Suprapubic skin (tissue), 4 donors: ENCODE data around the gene COA4. TPM values are rescaled to one million over a fixed set of nuclear protein-coding genes. Genes with fewer than 3 reads are reported as not detected.
"Not testable (repeated sequence)": the region's sequence is repeated elsewhere in the genome, so short reads cannot be mapped to it uniquely, and the experiment has no call there.

Experiments used
- DNase-seq, 2 donors: peaks; one replicate each; pipeline ENCODE4 v3.0.0-alpha.2; 2019; ENCODE audit warnings: low spot score in 2 of 2
- H3K27ac ChIP-seq: fragments of 200-600 bp; sonication (generic); one replicate; pipeline ENCODE4 v1.5.1; 2019
- H3K27me3 ChIP-seq: fragments of 200-600 bp; sonication (generic); one replicate; pipeline ENCODE4 v1.5.1; 2019
- H3K36me3 ChIP-seq: fragments of 200-600 bp; sonication (generic); one replicate; pipeline ENCODE4 v1.5.1; 2019
- H3K4me1 ChIP-seq: fragments of 200-600 bp; sonication (generic); one replicate; pipeline ENCODE4 v1.5.1; 2019
- H3K4me3 ChIP-seq: fragments of 200-600 bp; sonication (generic); one replicate; pipeline ENCODE4 v1.5.1; 2019; ENCODE audit warnings: mild to moderate bottlenecking
- H3K9me3 ChIP-seq: fragments of 200-600 bp; sonication (generic); one replicate; pipeline ENCODE4 v1.5.1; 2019
- EP300 ChIP-seq: sonication (generic); formaldehyde crosslinking; IDR thresholded peaks from one replicate; pipeline ENCODE4 v1.6.1; 2017; ENCODE audit warnings: antibody characterized with exemption
- POLR2A ChIP-seq, 2 donors: fragments of 450-650 bp; IDR thresholded peaks; one replicate each; pipeline ENCODE4 v1.6.1; 2017; ENCODE audit warnings: antibody characterized with exemption in 2 of 2, mild to moderate bottlenecking in 2 of 2, moderate library complexity in 2 of 2
- POLR2AphosphoS5 ChIP-seq, 3 donors: sonication (generic); formaldehyde crosslinking; IDR thresholded peaks; one replicate each; pipeline ENCODE4 v1.6.1; 2017; ENCODE audit warnings: antibody characterized with exemption in 3 of 3
- WGBS: methylation state at CpG from one replicate; pipeline ENCODE4 v1.1.5; 2018; 5-methylcytosine and 5-hydroxymethylcytosine counted together
- total RNA-seq, 4 donors: library from RNA; depleted of rRNA; stranded (reverse); fragments of >200 nt; gene quantifications; one replicate each; pipeline ENCODE4 v1.1.0, GENCODE V29; 2016
- TF ChIP-seq, protein P1 (sequence below), 2 donors: fragments of 200-600 bp in 1 of 2; fragments of 450-650 bp in 1 of 2; sonication (generic) in 1 of 2; IDR thresholded peaks; one replicate each; pipeline ENCODE4 v1.5.1; 2016 to 2019; ENCODE audit warnings: antibody characterized with exemption in 2 of 2, mild to moderate bottlenecking in 1 of 2, moderate library complexity in 1 of 2

Gene COA4
- total RNA-seq, 4 donors from 2014 or later: 49.4 to 63.9 (median 57.2) TPM

DNA sequence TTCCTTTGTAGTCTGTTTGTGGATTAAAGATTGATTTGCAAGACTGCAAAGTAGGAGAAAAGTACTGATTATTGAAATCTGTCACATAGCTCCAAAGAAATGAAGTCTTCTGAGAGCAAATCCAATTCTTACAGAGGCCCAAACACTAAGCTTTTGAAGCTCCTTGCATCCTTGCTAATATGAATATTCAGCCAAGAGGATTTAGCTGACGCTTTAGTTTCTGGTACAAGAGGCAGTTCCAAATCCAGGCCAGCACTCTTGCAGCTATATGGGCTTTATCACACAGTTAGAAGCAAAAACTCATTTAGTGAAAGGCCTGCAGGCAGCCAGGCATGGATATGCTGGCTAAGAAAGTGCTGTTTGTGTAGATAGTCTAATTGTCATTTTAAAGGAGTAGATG, 12.9 kb upstream of the COA4 start:
- TF ChIP-seq, protein P1, sequence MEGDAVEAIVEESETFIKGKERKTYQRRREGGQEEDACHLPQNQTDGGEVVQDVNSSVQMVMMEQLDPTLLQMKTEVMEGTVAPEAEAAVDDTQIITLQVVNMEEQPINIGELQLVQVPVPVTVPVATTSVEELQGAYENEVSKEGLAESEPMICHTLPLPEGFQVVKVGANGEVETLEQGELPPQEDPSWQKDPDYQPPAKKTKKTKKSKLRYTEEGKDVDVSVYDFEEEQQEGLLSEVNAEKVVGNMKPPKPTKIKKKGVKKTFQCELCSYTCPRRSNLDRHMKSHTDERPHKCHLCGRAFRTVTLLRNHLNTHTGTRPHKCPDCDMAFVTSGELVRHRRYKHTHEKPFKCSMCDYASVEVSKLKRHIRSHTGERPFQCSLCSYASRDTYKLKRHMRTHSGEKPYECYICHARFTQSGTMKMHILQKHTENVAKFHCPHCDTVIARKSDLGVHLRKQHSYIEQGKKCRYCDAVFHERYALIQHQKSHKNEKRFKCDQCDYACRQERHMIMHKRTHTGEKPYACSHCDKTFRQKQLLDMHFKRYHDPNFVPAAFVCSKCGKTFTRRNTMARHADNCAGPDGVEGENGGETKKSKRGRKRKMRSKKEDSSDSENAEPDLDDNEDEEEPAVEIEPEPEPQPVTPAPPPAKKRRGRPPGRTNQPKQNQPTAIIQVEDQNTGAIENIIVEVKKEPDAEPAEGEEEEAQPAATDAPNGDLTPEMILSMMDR (IDR thresholded peaks at IDR 0.05): no peak
- TF ChIP-seq POLR2A (IDR thresholded peaks at IDR 0.05): no peak
- 94% methylated on average over 1 of the region's 1 CpG for WGBS
- no peaks in the 10 kb centered on the region for H3K9me3 ChIP-seq
- no peaks in the 10 kb centered on the region for H3K4me1 ChIP-seq
- H3K27ac ChIP-seq: no peak overlapping the region
- no peak overlapping the region for H3K4me3 ChIP-seq
- no peak for DNase-seq
- peaks cover 41% of the 10 kb centered on the region for H3K36me3 ChIP-seq
- no peaks in the 10 kb centered on the region for H3K27me3 ChIP-seq

GRCh38 chr11:73889019-73889418, 12.4 kb upstream of the COA4 start:
- 37% methylated on average over 1 of the region's 1 CpG for WGBS
- TF ChIP-seq EP300 (no peak), POLR2AphosphoS5 (IDR thresholded peaks at IDR 0.05) (no peak), POLR2A (IDR thresholded peaks at IDR 0.05) (no peak)
- TF ChIP-seq, protein P1 (IDR thresholded peaks at IDR 0.05): no peak
- no peak for DNase-seq
- no peaks in the 10 kb centered on the region for H3K27me3 ChIP-seq
- no peak overlapping the region for H3K27ac ChIP-seq
- peaks cover 36% of the 10 kb centered on the region for H3K36me3 ChIP-seq
- no peaks in the 10 kb centered on the region for H3K9me3 ChIP-seq
- no peak overlapping the region for H3K4me3 ChIP-seq
- no peaks in the 10 kb centered on the region for H3K4me1 ChIP-seq

DNA sequence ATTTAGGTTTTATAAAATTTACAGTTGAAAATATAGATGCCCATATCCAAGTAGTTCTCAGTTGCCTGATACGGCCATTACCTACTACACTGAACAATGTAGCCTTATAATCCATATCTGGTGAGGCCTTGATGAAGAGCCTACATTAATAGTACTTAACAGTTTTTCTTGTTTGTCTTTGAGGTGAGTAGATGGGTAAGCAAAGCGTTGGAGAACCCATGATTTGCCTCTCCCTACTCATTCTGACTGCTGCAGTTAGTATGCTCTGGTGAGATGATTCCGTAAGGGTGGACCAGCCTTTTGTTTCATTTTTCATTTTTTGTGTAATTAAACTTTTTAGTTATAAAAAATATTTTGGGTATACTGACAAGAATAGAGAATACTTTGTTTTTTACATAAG, 11.6 kb upstream of the COA4 start:
- no peak for DNase-seq
- Histone ChIP-seq H3K4me1 (no peaks in the 10 kb centered on the region), H3K9me3 (no peaks in the 10 kb centered on the region), H3K36me3 (peaks cover 32% of the 10 kb centered on the region), H3K27ac (no peak overlapping the region), H3K4me3 (no peak overlapping the region), H3K27me3 (no peaks in the 10 kb centered on the region)
- TF ChIP-seq POLR2A (IDR thresholded peaks at IDR 0.05) (no peak), POLR2AphosphoS5 (IDR thresholded peaks at IDR 0.05) (no peak), EP300 (no peak)
- TF ChIP-seq, protein P1 (IDR thresholded peaks at IDR 0.05): no peak
- WGBS: 97% methylated on average over 3 of the region's 3 CpGs

DNA sequence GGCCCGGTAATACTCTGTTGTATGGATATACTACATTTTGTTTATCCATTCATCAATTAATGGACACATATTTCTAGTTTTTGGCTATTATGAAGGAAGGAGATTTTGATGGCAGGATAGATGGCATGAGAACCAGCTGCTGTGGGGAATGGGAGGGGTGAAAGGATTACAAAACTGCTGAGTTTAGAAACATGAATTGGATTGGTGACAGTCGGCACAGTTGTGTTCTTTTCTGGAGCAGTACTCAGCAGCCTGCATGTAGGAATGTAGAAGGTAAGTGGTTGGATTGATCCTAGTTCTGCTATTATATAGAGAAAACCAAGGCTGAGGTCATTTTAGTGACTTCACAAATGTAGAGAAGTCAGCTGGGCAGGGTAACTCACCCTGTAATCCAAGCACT, 7.2 kb upstream of the COA4 start:
- no peaks in the 10 kb centered on the region for H3K9me3 ChIP-seq
- H3K27ac ChIP-seq: no peak overlapping the region
- H3K4me1 ChIP-seq: no peaks in the 10 kb centered on the region
- no peak overlapping the region for H3K4me3 ChIP-seq
- 94% methylated on average over 2 of the region's 2 CpGs for WGBS
- no peak for DNase-seq
- TF ChIP-seq, protein P1 (IDR thresholded peaks at IDR 0.05): no peak
- TF ChIP-seq POLR2A (IDR thresholded peaks at IDR 0.05): no peak
- no peak for TF ChIP-seq EP300
- peaks cover 11% of the 10 kb centered on the region for H3K36me3 ChIP-seq
- no peaks in the 10 kb centered on the region for H3K27me3 ChIP-seq

DNA sequence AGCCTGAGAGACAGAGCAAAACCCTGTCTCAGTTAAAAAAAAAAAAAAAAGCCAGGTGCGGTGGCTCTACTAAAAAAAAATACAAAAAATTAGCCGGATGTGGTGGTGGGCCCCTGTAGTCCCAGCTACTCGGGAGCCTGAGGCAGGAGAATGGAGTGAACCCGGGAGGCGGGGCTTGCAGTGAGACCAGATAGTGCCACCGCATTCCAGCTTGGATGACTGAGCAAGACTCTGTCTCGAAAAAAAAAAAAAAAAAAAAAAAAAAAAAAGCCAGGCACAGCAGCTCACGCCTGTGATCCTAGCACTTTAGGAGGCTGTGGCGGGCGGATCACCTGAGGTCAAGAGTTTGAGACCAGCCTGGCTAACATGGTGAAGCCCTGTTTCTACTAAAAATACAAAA, 3.8 kb upstream of the COA4 start:
- H3K27me3 ChIP-seq, H3K27ac ChIP-seq, H3K9me3 ChIP-seq, DNase-seq, H3K4me3 ChIP-seq, H3K36me3 ChIP-seq: not testable (repeated sequence)
- peaks cover 25% of the 10 kb centered on the region for H3K4me1 ChIP-seq
- 74% methylated on average over 10 of the region's 10 CpGs for WGBS

GRCh38 chr11:73878771-73879170, 2.1 kb upstream of the COA4 start:
- no peak for DNase-seq
- WGBS: 71% methylated on average over 1 of the region's 1 CpG

More at GRCh38 chr11:73878771-73879170, 2.1 kb upstream of the COA4 start:
- Histone ChIP-seq H3K4me3 (no peak overlapping the region), H3K9me3 (no peaks in the 10 kb centered on the region), H3K4me1 (peaks cover 30% of the 10 kb centered on the region), H3K27ac (no peak overlapping the region), H3K27me3 (no peaks in the 10 kb centered on the region), H3K36me3 (peaks cover 3% of the 10 kb centered on the region)
- TF ChIP-seq POLR2A (IDR thresholded peaks at IDR 0.05): no peak
- no peak for TF ChIP-seq POLR2AphosphoS5 (IDR thresholded peaks at IDR 0.05)
- no peak for TF ChIP-seq EP300
- TF ChIP-seq, protein P1 (IDR thresholded peaks at IDR 0.05): no peak
